Astrocyte of the cerebellum (primary cell): Measurements from ENCODE around the gene ANK2.
A peak's percentile ranks its signal among the peaks of the same experiment; 100 is the strongest.

ENCODE experiments used
- DNase-seq: peaks from one replicate; pipeline ENCODE4 v3.0.0-alpha.2; 2011; ENCODE audit warnings: low read depth
- H3K4me3 ChIP-seq: 2 replicates; pipeline ENCODE4 v1.5.1; 2011; ENCODE audit warnings: mild to moderate bottlenecking, low read depth, low read length, moderate library complexity
- CTCF ChIP-seq: IDR thresholded peaks from 2 replicates; pipeline ENCODE4 v1.5.1; 2012; ENCODE audit warnings: low read length, low read depth, moderate library complexity, mild to moderate bottlenecking; ENCODE audit errors: missing control alignments
- in situ Hi-C: cut with HindIII; loops from 2 replicates; pipeline ENCODE4 v1.10.0; 2017; ENCODE audit warnings: low sequenced_read_pairs

Gene ANK2

GRCh38 chr4:113053883-113054282 is 4.4 kb downstream of the ANK2 start:
- no peak for DNase-seq
- in situ Hi-C loops: no loop called here
- H3K4me3 ChIP-seq: no peak overlapping the region
- no peak for TF ChIP-seq CTCF

- TF ChIP-seq CTCF: no peak
- in situ Hi-C loops: no loop called here
- H3K4me3 ChIP-seq: no peak overlapping the region
- DNase-seq: no peak
These were observed 6.9 kb downstream of the ANK2 start for GRCh38 chr4:113056318-113056717.

- no peak overlapping the region for H3K4me3 ChIP-seq
- in situ Hi-C loops: no loop called here
- peak; percentile 53 for DNase-seq
- no peak for TF ChIP-seq CTCF
These were observed 8.4 kb downstream of the ANK2 start for GRCh38 chr4:113057891-113058290.

- in situ Hi-C loops: no loop called here
- no peak for TF ChIP-seq CTCF
- no peak for DNase-seq
- no peak overlapping the region for H3K4me3 ChIP-seq
These were observed 10.2 kb downstream of the ANK2 start for GRCh38 chr4:113059449-113060182.

GRCh38 chr4:113060853-113061252 is 11.4 kb downstream of the ANK2 start:
- DNase-seq: no peak
- H3K4me3 ChIP-seq: no peak overlapping the region
- no peak for TF ChIP-seq CTCF
- in situ Hi-C loops: no loop called here

GRCh38 chr4:113064244-113064643 is 14.8 kb downstream of the ANK2 start:
- DNase-seq: no peak
- no peak for TF ChIP-seq CTCF
- H3K4me3 ChIP-seq: no peak overlapping the region
- in situ Hi-C loops: no loop called here
